RWPE1 (cell line): ENCODE results near the gene C2orf81.
A peak's percentile ranks its signal among the peaks of the same experiment; 100 is the strongest.
"Not testable (repeated sequence)": the region's sequence is repeated elsewhere in the genome, so short reads cannot be mapped to it uniquely, and the experiment has no call there.

Experiments used
- CTCF ChIA-PET: fragments of 350-600 bp; sonication (Branson Sonifier 250); formaldehyde crosslinking; extraction: SDS; loops from one replicate; lab custom pipeline; 2021; lab: Yijun Ruan, JAX
- POLR2A ChIA-PET: fragments of 400-600 bp; formaldehyde crosslinking; extraction: SDS; loops from one replicate; lab custom pipeline; 2020; ENCODE audit warnings: antibody characterized with exemption; ENCODE audit not compliant: low non-redundant PET; lab: Yijun Ruan, JAX
- DNase-seq: peaks from one replicate; pipeline ENCODE4 v3.0.0; 2012; ENCODE audit warnings: low spot score
- H3K27ac ChIP-seq: fragments of 450-650 bp; 2 replicates; pipeline ENCODE4 v1.5.1; 2017
- TF ChIP-seq, protein P1 (sequence below): fragments of 450-650 bp; conservative IDR thresholded peaks from 2 replicates; pipeline ENCODE4 v1.5.1; 2017; ENCODE audit warnings: low read depth, mild to moderate bottlenecking

Gene C2orf81

DNA sequence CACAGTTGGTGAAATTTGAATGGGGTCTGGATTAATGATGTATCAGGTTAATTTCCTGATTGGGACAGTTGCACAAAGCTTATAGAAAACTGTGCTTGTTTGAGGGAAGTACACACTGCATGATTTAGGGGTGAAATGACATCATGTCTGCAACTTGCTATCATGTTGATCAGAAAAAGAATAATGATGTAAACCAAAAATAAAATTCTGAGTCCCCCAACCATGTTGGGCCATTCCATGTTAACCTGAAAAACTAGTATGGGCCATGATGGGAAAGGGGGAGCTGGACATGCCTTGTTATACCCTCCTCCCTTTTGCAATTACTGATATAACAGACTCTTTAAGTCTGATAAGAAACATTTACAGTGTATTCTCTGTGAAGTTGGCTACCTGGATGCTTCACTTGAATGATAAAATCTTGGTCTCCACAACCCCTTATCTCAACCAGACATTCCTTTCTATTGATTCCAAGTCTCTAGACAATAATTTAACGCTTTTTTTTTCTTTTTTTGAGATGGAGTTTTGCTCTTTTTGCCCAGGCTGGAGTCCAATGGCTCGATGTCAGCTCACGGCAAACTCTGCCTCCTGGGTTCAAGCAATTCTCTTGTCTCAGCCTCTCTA, 29.3 kb upstream of the C2orf81 start:
- ChIA-PET POLR2A (no interaction called here), CTCF (interaction anchor here (0.7 kb wide), 1 partner anchor 97 kb away, joined by 3 read pairs; no protein-coding TSS in a partner anchor)
- H3K27ac ChIP-seq: no peak overlapping the region
- TF ChIP-seq, protein P1, sequence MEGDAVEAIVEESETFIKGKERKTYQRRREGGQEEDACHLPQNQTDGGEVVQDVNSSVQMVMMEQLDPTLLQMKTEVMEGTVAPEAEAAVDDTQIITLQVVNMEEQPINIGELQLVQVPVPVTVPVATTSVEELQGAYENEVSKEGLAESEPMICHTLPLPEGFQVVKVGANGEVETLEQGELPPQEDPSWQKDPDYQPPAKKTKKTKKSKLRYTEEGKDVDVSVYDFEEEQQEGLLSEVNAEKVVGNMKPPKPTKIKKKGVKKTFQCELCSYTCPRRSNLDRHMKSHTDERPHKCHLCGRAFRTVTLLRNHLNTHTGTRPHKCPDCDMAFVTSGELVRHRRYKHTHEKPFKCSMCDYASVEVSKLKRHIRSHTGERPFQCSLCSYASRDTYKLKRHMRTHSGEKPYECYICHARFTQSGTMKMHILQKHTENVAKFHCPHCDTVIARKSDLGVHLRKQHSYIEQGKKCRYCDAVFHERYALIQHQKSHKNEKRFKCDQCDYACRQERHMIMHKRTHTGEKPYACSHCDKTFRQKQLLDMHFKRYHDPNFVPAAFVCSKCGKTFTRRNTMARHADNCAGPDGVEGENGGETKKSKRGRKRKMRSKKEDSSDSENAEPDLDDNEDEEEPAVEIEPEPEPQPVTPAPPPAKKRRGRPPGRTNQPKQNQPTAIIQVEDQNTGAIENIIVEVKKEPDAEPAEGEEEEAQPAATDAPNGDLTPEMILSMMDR: no peak
- no peak for DNase-seq

DNA sequence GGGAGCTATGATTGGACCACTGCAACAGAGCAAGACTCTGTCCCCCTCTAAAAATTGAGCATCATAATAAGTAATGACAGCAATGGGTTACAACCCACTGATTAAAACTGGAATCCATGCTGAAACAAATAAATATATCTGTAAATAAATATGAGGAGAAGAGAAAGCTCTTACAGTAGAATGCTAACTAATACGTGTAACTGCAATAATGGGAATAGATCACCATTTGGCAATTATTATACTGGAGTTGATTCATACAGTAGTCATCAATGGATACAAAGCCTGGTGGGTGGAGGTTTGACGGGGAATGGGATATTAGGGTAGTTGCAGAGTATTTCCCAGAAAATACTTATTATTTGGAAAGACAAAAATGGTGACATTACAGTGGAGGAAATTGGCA, 27.4 kb upstream of the C2orf81 start:
- H3K27ac ChIP-seq: no peak overlapping the region
- DNase-seq: no peak
- ChIA-PET CTCF (no interaction called here), POLR2A (no interaction called here)
- TF ChIP-seq, protein P1: no peak

DNA sequence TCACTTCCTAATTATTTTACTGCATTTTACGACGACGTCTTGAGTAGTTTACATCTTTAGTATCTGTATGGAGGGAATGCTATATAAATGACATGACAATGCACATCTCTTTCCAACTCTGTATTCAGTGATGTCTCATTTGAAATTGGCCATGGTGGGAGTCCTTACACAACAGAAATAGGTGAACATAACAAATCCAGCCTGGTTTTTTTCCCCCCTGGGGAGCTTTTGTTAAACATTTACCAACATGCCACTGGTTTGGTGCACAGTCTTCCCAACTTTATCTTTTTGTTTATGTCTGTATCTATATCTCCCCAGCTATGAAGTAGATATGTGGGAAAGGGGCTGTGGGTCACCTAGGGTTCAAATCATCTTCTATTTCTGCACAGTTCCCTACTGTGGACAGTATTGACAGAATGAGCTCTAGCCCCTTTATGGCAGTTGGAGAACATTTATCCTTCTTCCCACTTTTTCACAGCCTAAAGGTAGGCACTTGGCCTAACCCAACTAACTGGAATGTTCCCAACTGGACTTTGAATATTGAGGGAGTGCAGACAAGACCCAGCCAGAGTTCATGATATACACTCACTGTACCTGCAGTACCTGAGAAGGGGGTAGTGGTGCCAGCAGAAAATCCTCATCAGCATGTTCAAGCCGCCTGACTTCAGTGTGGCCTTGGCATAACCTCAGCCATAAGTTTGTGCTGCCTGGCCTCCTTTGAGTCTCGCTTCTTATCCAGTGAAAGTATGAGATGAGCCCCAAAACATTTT, 26.0 kb upstream of the C2orf81 start:
- ChIA-PET POLR2A (no interaction called here), CTCF (no interaction called here)
- TF ChIP-seq, protein P1: no peak

DNA sequence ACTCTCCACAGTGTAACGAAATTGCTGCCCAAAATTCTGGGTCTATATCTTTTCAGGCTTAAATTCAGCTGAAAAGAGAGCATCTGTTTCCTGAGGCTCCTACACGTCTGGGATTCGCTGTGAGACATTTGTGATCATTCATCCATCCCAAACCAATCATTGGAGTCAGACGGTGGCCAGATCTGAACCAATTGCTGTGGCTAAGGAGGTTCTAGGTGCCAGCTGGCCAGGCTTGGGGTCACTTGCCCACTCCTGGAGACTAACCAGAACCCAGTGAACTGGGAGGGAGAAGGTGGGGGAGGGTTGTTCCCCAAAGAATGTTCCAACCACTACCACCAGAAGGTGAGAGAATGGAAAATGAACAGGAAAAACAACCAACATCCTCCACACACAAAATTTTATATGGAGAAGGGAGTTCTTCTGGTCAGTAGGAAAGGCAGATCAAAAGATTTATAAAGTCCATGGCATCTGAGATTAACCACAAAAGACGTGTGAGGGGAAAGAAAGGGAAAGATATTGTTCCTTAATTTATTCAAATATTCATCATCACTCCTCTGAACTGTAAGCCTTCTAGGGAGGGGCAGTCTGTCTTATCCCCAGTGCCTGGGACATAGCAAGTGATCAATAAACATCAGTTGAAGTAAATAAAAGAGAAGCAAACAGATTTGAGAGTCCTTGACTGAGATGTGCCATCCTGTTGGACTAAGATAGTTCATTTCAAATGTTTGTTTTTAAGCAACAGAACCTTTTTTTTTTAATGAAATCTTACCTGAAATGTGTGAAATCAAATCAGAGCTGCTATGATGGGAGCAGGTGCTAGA, 23.3 kb upstream of the C2orf81 start:
- ChIA-PET POLR2A (no interaction called here), CTCF (no interaction called here)
- DNase-seq: no peak
- TF ChIP-seq, protein P1: no peak
- H3K27ac ChIP-seq: no peak overlapping the region

More for the DNA sequence above, 26.0 kb upstream of the C2orf81 start:
- H3K27ac ChIP-seq: no peak overlapping the region
- no peak for DNase-seq

DNA sequence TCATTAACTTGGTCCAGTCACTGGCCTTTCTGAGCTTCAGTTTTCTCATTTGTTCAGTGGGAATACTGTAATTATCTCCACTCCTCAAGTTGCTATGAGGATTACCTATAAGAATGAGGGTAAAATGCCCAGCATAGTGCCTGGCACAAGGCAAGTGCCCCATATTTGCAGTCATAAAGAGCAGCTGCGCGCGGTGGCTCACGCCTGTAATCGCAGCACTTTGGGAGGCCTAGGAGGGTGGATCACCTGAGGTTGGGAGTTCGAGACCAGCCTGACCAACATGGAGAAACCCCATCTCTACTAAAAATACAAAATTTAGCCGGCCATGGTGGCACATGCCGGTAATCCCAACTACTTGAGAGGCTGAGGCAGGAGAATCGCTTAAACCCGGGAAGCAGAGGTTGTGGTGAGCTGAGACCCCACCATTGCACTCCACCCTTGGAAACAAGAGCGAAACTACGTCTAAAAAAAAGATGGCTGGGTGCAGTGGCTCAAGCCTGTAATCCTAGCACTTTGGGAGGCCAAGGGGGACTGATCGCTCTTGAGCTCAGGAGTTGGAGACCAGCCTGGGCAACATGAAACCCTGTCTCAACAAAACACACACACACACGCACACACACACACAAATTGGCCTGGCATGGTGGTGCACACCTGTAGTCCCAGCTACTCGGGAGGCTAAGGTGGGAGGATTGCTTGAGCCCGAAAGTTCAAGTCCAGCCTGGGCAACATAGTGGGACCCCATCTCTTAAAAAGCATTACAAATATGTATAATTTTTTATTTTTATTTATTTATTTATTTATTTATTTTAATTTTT, 21.3 kb upstream of the C2orf81 start:
- H3K27ac ChIP-seq: peak overlapping the region; percentile 94
- not testable (repeated sequence) for DNase-seq
- ChIA-PET POLR2A (interaction anchor here (0.6 to 1.2 kb wide), 2 partner anchors 12 to 21 kb away, joined by 3 to 4 read pairs; partner anchors contain the start of gene INO80B), CTCF (interaction anchor here (1.0 kb wide), 1 partner anchor 12 kb away, joined by 3 read pairs; no protein-coding TSS in a partner anchor)

DNA sequence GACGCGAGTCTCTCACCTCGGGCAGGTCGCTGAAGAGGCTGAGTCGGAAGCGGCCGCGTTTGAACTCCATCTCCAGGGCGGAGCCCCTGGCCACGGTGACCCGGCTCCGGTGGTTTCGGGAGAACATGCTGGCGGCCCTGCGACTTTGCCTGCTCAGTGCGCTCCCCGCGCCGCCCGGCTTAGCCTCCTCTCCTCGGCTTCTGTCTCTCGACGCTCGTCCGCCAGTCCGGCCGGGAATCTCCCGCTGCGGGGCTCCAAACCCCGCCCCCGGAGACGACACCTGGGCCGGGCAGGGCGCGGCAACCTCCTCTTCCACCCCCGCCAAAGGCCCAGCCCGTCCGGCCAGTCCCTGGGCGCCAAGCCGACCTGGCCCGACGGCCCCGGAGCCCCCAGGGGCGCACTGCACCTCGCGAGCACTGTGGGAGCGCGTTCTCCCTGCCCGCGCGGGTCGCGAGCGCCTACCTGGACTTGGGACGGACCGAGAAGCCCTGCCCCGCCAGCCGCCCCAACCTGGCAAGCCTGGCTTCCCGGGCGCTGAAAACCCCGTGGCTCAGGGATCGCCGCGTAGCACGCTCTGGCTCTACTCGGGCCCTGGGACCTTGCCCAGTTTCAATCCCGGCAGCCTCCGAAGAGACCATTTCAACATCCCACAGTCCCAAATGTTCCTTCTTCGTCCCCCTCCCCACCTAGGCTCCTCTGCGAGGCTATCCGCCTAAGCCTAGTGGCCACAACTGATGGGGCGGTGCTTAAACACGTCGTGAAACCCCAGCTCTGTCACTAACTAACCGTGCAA, 20.5 kb upstream of the C2orf81 start, which contains the start of gene RTKN:
Gene RTKN, minus strand, starts transcription at position 248 of the 793 bp plus-strand sequence. Its CDS starts 121 bp downstream, at position 127.
- TF ChIP-seq, protein P1: no peak
- peak; percentile 88 for DNase-seq
- ChIA-PET CTCF (interaction anchor here (0.5 to 1.0 kb wide), 2 partner anchors 13 to 29 kb away, joined by 3 read pairs; no protein-coding TSS in a partner anchor), POLR2A (interaction anchor here (0.6 to 1.2 kb wide), 2 partner anchors 13 to 20 kb away, joined by 3 to 4 read pairs; partner anchors contain the start of gene INO80B)
- H3K27ac ChIP-seq: peak within 1 kb of the TSS; percentile 94
